Measurements from ENCODE around the gene UGT1A1. TPM values are rescaled to one million over a fixed set of nuclear protein-coding genes. Genes with fewer than 3 reads are reported as not detected.

UGT1A1 gene
- total and polyA plus RNA-seq, 2 donors (not counting 3 experiments of a cell fraction or from before 2014, with no cell fraction given): not detected

DNA sequence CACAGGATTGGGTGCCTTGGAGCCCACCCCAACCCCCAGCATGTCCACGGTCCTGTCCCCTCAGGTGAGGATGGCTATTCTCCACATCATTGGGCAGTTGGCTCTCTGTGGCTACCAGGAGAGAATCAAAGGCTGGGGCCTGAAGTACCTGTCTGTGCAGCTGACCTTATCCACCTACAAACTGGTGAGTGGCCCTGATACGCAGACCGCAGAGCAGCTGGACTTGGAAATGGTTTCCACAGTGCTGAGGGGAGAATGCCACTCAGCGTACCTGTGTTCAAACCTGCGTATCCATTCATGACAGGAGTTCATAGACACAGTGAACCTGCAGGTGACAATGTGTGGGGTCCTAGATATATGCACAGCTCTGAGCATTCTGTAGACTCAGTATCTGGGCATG lies 39.6 kb downstream of the UGT1A1 start:
- no peaks in the 10 kb centered on the region for H3K9me1 ChIP-seq (replicated peaks; ENCODE audit: control insufficient read depth, extremely low read depth, insufficient read depth, low read length)
- H4K20me1 ChIP-seq (replicated peaks; ENCODE audit: control insufficient read depth, extremely low read depth, insufficient read depth, low read length): no peaks in the 10 kb centered on the region
- TF ChIP-seq, protein P1, sequence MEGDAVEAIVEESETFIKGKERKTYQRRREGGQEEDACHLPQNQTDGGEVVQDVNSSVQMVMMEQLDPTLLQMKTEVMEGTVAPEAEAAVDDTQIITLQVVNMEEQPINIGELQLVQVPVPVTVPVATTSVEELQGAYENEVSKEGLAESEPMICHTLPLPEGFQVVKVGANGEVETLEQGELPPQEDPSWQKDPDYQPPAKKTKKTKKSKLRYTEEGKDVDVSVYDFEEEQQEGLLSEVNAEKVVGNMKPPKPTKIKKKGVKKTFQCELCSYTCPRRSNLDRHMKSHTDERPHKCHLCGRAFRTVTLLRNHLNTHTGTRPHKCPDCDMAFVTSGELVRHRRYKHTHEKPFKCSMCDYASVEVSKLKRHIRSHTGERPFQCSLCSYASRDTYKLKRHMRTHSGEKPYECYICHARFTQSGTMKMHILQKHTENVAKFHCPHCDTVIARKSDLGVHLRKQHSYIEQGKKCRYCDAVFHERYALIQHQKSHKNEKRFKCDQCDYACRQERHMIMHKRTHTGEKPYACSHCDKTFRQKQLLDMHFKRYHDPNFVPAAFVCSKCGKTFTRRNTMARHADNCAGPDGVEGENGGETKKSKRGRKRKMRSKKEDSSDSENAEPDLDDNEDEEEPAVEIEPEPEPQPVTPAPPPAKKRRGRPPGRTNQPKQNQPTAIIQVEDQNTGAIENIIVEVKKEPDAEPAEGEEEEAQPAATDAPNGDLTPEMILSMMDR (IDR thresholded peaks at IDR 0.05; ENCODE audit: extremely low read depth in 1 of 2, insufficient read depth in 1 of 2, low read depth in 1 of 2, low read length in 2 of 2): no peak
- no peak for TF ChIP-seq MAX (IDR thresholded peaks at IDR 0.05; ENCODE audit: insufficient read depth, insufficient read length)
- no peak for TF ChIP-seq POLR2AphosphoS5 (IDR thresholded peaks at IDR 0.05; ENCODE audit: insufficient read depth, low read depth, low read length)
- no peak for TF ChIP-seq JUN (IDR thresholded peaks at IDR 0.05; ENCODE audit: borderline replicate concordance, insufficient read depth, insufficient read length, low read depth)
- no peaks in the 10 kb centered on the region for H3K9me3 ChIP-seq (replicated peaks; ENCODE audit: control insufficient read depth, insufficient read depth, low read length)
- no peak overlapping the region for H2AFZ ChIP-seq (ENCODE audit: low read depth, low read length)
- intact Hi-C loops (cut with micrococcal nuclease) (no loop called here), dilution Hi-C loops (cut with MboI; ENCODE audit: extremely low pct_ligation_motif_present, low sequenced_read_pairs) (no loop called here)
- FAIRE-seq (no peak), DNase-seq (ENCODE audit: low read depth, low spot score) (no peak)
- H3K27me3 ChIP-seq (ENCODE audit: control insufficient read depth in 2 of 2, insufficient read depth in 2 of 2, low read length in 2 of 2): no peaks in the 10 kb centered on the region
- BruUV-seq (replicated peaks): no TSS peak
- H3K27ac ChIP-seq (ENCODE audit: insufficient read depth, low read depth, low read length): no peak overlapping the region
- POLR2A ChIA-PET: no interaction called here
- H3K79me2 ChIP-seq (ENCODE audit: control insufficient read depth, insufficient read depth, low read length): no peaks in the 10 kb centered on the region
- CTCF ChIA-PET: no interaction called here
- H3K4me2 ChIP-seq (ENCODE audit: insufficient read depth, low read length): no peak overlapping the region
- no peak overlapping the region for H3K9ac ChIP-seq (replicated peaks; ENCODE audit: extremely low read depth, insufficient read depth, low read length)
- H3K4me3 ChIP-seq (replicated peaks in 1 of 3; ENCODE audit: insufficient read depth in 1 of 3, low read depth in 1 of 3, low read length in 3 of 3): no peak overlapping the region
- no peaks in the 10 kb centered on the region for H3K4me1 ChIP-seq (ENCODE audit: control insufficient read depth, extremely low read depth, insufficient read depth, low read length)
- no peaks in the 10 kb centered on the region for H3K36me3 ChIP-seq (ENCODE audit: control insufficient read depth in 2 of 2, extremely low read depth in 1 of 2, insufficient read depth in 2 of 2, low read length in 2 of 2)

DNA sequence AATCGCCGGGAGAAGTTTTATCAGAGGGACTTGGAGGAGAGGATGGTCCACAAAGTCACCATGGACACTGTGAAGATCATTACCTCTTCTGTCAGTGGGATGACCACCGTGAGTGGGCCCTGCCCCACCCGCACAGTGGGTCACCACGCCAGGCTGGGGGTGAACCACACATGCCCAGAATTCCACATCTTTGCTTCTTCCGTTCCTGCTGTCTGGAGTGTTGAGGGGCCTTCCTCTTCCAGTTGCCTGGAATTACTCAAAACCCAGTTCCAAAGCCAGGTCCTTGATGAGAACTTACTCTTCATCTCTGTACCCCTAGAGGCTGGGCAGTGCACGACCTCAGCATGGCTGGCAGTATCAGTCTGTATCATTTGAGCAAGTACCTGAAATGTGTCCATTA lies 40.1 kb downstream of the UGT1A1 start:
- dilution Hi-C loops (cut with MboI; ENCODE audit: extremely low pct_ligation_motif_present, low sequenced_read_pairs): no loop called here
- Histone ChIP-seq H4K20me1 (replicated peaks; ENCODE audit: control insufficient read depth, extremely low read depth, insufficient read depth, low read length) (no peaks in the 10 kb centered on the region), H3K79me2 (ENCODE audit: control insufficient read depth, insufficient read depth, low read length) (no peaks in the 10 kb centered on the region), H3K27ac (ENCODE audit: insufficient read depth, low read depth, low read length) (no peak overlapping the region), H3K9me3 (replicated peaks; ENCODE audit: control insufficient read depth, insufficient read depth, low read length) (no peaks in the 10 kb centered on the region), H3K36me3 (ENCODE audit: control insufficient read depth in 2 of 2, extremely low read depth in 1 of 2, insufficient read depth in 2 of 2, low read length in 2 of 2) (no peaks in the 10 kb centered on the region), H3K4me2 (ENCODE audit: insufficient read depth, low read length) (no peak overlapping the region), H2AFZ (ENCODE audit: low read depth, low read length) (no peak overlapping the region), H3K9me1 (replicated peaks; ENCODE audit: control insufficient read depth, extremely low read depth, insufficient read depth, low read length) (no peaks in the 10 kb centered on the region), H3K27me3 (ENCODE audit: control insufficient read depth in 2 of 2, insufficient read depth in 2 of 2, low read length in 2 of 2) (no peaks in the 10 kb centered on the region), H3K9ac (replicated peaks; ENCODE audit: extremely low read depth, insufficient read depth, low read length) (no peak overlapping the region), H3K4me1 (ENCODE audit: control insufficient read depth, extremely low read depth, insufficient read depth, low read length) (no peaks in the 10 kb centered on the region), H3K4me3 (replicated peaks in 1 of 3; ENCODE audit: insufficient read depth in 1 of 3, low read depth in 1 of 3, low read length in 3 of 3) (no peak overlapping the region)
- DNase-seq (ENCODE audit: low read depth, low spot score) (no peak), FAIRE-seq (no peak)
- CTCF ChIA-PET: no interaction called here
- no TSS peak for BruUV-seq (replicated peaks)
- TF ChIP-seq EZH2 (IDR thresholded peaks at IDR 0.05; ENCODE audit: borderline replicate concordance, low read depth, low read length, severe bottlenecking) (no peak), MYC (IDR thresholded peaks at IDR 0.05; ENCODE audit: low read depth, low read length) (no peak), POLR2A (IDR thresholded peaks at IDR 0.05; ENCODE audit: low read depth, low read length) (no peak), POLR2AphosphoS5 (IDR thresholded peaks at IDR 0.05; ENCODE audit: insufficient read depth, low read depth, low read length) (no peak), GATA2 (IDR thresholded peaks at IDR 0.05; ENCODE audit: insufficient read depth, insufficient read length, low read depth, low read length) (no peak), FOS (IDR thresholded peaks at IDR 0.05; ENCODE audit: borderline replicate concordance, insufficient read depth, low read length) (no peak), MAX (IDR thresholded peaks at IDR 0.05; ENCODE audit: insufficient read depth, insufficient read length) (no peak), JUN (IDR thresholded peaks at IDR 0.05; ENCODE audit: borderline replicate concordance, insufficient read depth, insufficient read length, low read depth) (no peak)
- TF ChIP-seq, protein P1 (IDR thresholded peaks at IDR 0.05; ENCODE audit: extremely low read depth in 1 of 2, insufficient read depth in 1 of 2, low read depth in 1 of 2, low read length in 2 of 2): no peak
- POLR2A ChIA-PET: no interaction called here
- intact Hi-C loops (cut with micrococcal nuclease): no loop called here

Data from endothelial cell of umbilical vein (primary cell).